MCF 10A (cell line): ENCODE measurements around the gene KLF14. TPM values are rescaled to one million over a fixed set of nuclear protein-coding genes. Genes with fewer than 3 reads are reported as not detected.

Source experiments
- BruUV-seq: library from RNA; stranded (reverse); fragments of 400-500 nt; replicated peaks from 2 replicates; lab custom pipeline; 2021; lab: Mats Ljungman, UMichigan
- CTCF ChIA-PET: fragments of 300-600 bp; sonication (Branson Sonifier 250); formaldehyde crosslinking; extraction: SDS; loops from one replicate; lab custom pipeline; 2021; ENCODE audit warnings: antibody characterized with exemption, inconsistent platforms; lab: Yijun Ruan, JAX
- POLR2A ChIA-PET: fragments of 300-600, 350-650 bp; sonication (Branson Sonifier 250); formaldehyde crosslinking; extraction: SDS; loops from one replicate; lab custom pipeline; 2020; ENCODE audit warnings: antibody characterized with exemption, inconsistent platforms; lab: Yijun Ruan, JAX
- DNase-seq: peaks from one replicate; pipeline ENCODE4 v3.0.0-alpha.2; 2018; ENCODE audit not compliant: unreplicated experiment
- H3K27ac Mint-ChIP-seq: one replicate; pipeline ENCODE4 v1.8.0; 2022; ENCODE audit warnings: mild to moderate bottlenecking, low read depth, mixed read lengths; ENCODE audit not compliant: unreplicated experiment
- H3K27me3 Mint-ChIP-seq: one replicate; pipeline ENCODE4 v1.8.0; 2022; ENCODE audit warnings: mixed read lengths; ENCODE audit not compliant: insufficient read depth, unreplicated experiment
- H3K36me3 Mint-ChIP-seq: one replicate; pipeline ENCODE4 v1.8.0; 2022; ENCODE audit warnings: mild to moderate bottlenecking, moderate library complexity, mixed read lengths; ENCODE audit not compliant: insufficient read depth, unreplicated experiment
- H3K4me1 Mint-ChIP-seq: one replicate; pipeline ENCODE4 v1.8.0; 2022; ENCODE audit warnings: mixed read lengths; ENCODE audit not compliant: insufficient read depth, unreplicated experiment
- H3K4me3 Mint-ChIP-seq: one replicate; pipeline ENCODE4 v1.8.0; 2022; ENCODE audit warnings: mild to moderate bottlenecking, moderate library complexity, mixed read lengths; ENCODE audit not compliant: unreplicated experiment
- H3K9me3 Mint-ChIP-seq: one replicate; pipeline ENCODE4 v1.8.0; 2022; ENCODE audit warnings: mixed read lengths; ENCODE audit not compliant: unreplicated experiment
- CTCF ChIP-seq: fragments of 200-600 bp; IDR thresholded peaks from one replicate; pipeline ENCODE4 v1.8.0; 2022; ENCODE audit warnings: antibody characterized with exemption, mild to moderate bottlenecking; ENCODE audit not compliant: unreplicated experiment
- intact Hi-C: fragments of 100-400 bp; cut with micrococcal nuclease; formaldehyde crosslinking; loops from 2 replicates; pipeline ENCODE4 v1.14.1; 2022
- total RNA-seq: library from RNA; stranded (reverse); gene quantifications from 2 replicates; pipeline ENCODE4 v1.2.3, GENCODE V29; 2022

Gene KLF14
- total RNA-seq, 1 experiment from 2014 or later, result not detected

GRCh38 chr7:130740606-130741005 is 6.6 kb upstream of the KLF14 start:
- no peaks in the 10 kb centered on the region for H3K36me3 Mint-ChIP-seq
- POLR2A ChIA-PET, result interaction anchor here (1.1 kb wide), 1 partner anchor 11 kb away, joined by 3 read pairs; no protein-coding TSS in a partner anchor
- intact Hi-C loops, result no loop called here
- H3K4me1 Mint-ChIP-seq, result no peaks in the 10 kb centered on the region
- no peak for TF ChIP-seq CTCF
- no TSS peak for BruUV-seq
- CTCF ChIA-PET, result interaction anchor here (1.2 kb wide), 1 partner anchor 54 kb away, joined by 3 read pairs; no protein-coding TSS in a partner anchor
- DNase-seq, result no peak
- no peak overlapping the region for H3K4me3 Mint-ChIP-seq
- H3K9me3 Mint-ChIP-seq, result no peaks in the 10 kb centered on the region
- peaks cover 48% of the 10 kb centered on the region for H3K27me3 Mint-ChIP-seq
- no peak overlapping the region for H3K27ac Mint-ChIP-seq

GRCh38 chr7:130736298-130736900 is 2.4 kb upstream of the KLF14 start:
- no peak for DNase-seq
- no peaks in the 10 kb centered on the region for H3K9me3 Mint-ChIP-seq
- H3K27me3 Mint-ChIP-seq, result peaks cover 59% of the 10 kb centered on the region
- no peaks in the 10 kb centered on the region for H3K4me1 Mint-ChIP-seq
- no peak for TF ChIP-seq CTCF
- ChIA-PET POLR2A (no interaction called here), CTCF (no interaction called here)
- no peak overlapping the region for H3K4me3 Mint-ChIP-seq
- intact Hi-C loops, result no loop called here
- H3K27ac Mint-ChIP-seq, result no peak overlapping the region
- BruUV-seq, result no TSS peak
- no peaks in the 10 kb centered on the region for H3K36me3 Mint-ChIP-seq

GRCh38 chr7:130734815-130735716 is 1.1 kb upstream of the KLF14 start:
- CTCF ChIA-PET, result no interaction called here
- no TSS peak for BruUV-seq
- Mint-ChIP-seq H3K27ac (no peak overlapping the region), H3K27me3 (peaks cover 72% of the 10 kb centered on the region), H3K36me3 (no peaks in the 10 kb centered on the region), H3K4me1 (no peaks in the 10 kb centered on the region), H3K9me3 (no peaks in the 10 kb centered on the region), H3K4me3 (no peak overlapping the region)
- no peak for TF ChIP-seq CTCF
- DNase-seq, result no peak
- intact Hi-C loops, result no loop called here
- POLR2A ChIA-PET, result no interaction called here
